ENCODE data around the gene OPCML.

DNA sequence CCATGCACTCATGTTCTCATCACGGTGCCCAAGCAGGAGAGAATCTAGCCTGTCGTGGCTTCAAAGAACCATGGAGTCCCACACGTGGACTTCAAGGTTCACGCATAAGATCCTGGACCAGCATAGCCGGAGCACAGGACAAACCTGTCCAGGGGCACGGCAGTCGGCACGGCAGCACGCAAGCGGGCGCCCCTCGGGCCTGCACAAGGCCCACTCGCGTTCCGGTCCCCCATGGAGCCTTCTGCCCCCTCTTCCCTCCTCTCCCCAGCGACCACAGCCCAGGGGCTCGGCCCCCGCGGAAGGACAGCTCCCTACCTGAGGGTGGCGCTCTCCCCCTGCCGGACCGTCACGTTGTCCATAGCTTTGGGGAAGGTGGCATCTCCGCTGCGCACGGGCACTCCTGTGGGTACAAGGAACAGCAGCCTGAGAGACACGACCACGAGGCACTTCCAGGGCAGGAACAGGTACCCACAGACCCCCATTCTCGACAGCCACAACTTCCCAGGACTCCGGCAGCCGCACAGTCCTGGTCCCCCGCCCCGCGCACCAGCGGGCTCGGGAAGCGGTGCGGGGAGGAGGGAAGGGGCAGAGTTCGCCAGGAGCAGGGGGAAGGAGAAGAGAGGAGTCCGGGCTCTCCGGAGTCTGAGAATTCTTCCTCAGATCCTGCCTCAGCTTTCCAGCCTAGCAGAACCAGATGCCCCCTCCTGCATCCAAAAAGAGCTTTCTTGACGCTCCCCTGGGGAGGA lies 589.5 kb downstream of the OPCML start:
- TF ChIP-seq EZH2 (IDR thresholded peaks at IDR 0.05; ENCODE audit: low read depth): no peak
- TF ChIP-seq, protein P1, sequence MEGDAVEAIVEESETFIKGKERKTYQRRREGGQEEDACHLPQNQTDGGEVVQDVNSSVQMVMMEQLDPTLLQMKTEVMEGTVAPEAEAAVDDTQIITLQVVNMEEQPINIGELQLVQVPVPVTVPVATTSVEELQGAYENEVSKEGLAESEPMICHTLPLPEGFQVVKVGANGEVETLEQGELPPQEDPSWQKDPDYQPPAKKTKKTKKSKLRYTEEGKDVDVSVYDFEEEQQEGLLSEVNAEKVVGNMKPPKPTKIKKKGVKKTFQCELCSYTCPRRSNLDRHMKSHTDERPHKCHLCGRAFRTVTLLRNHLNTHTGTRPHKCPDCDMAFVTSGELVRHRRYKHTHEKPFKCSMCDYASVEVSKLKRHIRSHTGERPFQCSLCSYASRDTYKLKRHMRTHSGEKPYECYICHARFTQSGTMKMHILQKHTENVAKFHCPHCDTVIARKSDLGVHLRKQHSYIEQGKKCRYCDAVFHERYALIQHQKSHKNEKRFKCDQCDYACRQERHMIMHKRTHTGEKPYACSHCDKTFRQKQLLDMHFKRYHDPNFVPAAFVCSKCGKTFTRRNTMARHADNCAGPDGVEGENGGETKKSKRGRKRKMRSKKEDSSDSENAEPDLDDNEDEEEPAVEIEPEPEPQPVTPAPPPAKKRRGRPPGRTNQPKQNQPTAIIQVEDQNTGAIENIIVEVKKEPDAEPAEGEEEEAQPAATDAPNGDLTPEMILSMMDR (conservative IDR thresholded peaks at IDR 0.05): no peak

Data from PC-9 (cell line).